IPS DF 19.7 (cell line): Measurements from ENCODE around the gene FBXO17.
A peak's percentile ranks its signal among the peaks of the same experiment; 100 is the strongest.
"Not testable (repeated sequence)": the region's sequence is repeated elsewhere in the genome, so short reads cannot be mapped to it uniquely, and the experiment has no call there.

Experiments
- DNase-seq: peaks from one replicate; pipeline ENCODE4 v3.0.0-alpha.2; 2013; ENCODE audit warnings: low read depth, low spot score

Gene FBXO17

DNA sequence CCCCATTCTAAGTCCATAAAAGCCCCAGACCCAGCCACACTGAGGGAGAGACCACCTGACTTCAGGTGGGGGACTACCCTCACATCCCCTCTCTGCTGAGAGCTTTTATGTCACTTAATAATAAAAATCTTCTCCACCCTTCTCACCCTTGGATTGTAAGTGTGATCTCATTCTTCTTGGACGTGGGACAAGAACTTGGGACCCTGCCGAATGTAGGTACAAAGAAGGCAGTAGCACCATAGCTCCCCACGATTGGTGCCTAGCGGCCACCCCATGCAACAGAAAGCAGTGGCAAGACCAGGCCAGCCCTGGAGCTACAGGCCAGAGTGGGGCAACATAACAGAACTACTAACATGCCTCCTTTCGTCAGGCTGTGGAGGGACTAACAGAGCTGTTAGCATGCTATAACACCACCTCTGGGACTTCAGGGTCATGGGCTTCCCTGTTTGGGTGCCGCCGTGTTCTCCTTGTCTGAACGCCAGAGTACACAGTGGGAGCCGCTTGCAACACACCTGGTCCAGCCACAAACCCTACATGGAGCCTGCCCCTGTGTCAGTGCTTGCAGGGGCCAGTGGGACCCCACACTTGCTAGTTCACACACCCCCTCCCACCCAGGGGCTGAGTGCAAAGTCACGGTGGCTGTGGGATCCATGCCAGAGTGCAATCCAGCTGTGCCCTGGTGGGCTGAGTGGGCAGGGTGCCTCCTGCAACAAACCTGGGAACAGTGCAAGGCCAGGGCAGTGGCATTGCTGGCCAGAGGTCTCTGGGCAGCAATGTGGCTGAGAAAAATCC lies 5.2 kb upstream of the FBXO17 start:
- DNase-seq, result no peak

DNA sequence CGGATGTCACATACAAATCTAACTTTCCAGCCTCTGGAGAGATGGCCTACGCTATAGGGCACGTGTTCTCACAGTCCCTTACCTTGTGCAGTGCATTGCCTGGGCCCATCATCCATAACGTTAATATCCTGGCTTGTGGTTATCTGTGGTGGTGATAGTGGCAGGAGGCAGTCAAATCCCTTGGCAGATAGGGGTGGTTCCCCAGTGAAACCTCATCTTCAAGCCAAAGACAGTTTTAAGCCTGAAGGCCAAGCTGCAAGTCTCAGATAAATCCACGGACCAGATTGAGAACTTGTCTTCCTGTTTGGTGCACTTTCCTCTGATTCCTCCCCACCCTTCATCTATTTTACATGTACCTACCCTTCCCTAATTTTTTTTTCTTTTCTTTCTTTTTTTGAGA lies 4.3 kb upstream of the FBXO17 start:
- no peak for DNase-seq

DNA sequence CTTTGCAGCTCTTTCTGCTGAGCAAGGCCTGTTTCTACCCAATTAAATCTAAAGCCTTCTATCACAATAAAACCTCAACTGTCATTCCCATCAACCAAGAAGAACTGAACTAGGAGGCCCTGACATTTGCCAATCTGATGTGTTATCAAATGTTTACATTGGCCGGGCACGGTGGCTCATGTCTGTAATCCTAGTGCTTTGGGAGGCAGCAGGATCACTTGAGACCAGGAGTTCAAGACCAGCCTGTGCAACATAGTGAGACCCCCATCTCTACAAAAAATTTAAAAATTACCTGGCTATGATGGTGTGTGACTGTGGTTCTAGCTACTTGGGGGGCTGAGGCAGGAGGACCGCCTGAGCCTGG lies 2.8 kb upstream of the FBXO17 start:
- no peak for DNase-seq

GRCh38 chr19:38977445-38978325 lies 2.1 kb upstream of the FBXO17 start:
- no peak for DNase-seq

GRCh38 chr19:38975861-38976271 lies 324 bp upstream of the FBXO17 start:
- no peak for DNase-seq

DNA sequence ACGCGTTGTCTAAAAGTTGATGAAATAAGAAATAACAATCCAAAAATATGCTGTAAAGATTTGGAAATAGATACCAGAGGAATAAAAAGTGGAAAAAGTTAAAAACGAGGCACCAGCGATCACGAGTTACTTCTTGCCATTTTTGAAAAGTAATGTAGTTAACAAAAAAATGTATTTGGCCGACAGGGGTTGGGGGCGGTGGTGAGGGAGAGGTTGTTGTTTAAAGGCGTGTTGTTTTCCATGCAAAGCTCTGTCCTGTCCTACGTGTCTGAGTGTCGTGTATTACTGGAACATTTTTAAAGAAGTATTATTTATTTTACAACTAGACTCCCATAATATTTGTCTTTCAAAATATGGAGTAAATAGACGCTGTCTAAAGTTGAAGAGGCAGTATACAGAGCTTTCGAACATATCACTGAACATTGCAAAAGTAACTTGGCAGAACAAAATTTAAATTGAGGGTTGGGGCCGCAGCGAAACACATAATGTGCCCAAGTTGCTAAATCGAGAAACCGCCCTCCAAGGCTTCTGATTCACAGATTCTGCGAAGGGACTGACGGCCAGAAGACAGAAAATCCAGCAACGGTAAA lies 823 bp downstream of the FBXO17 start:
- no peak for DNase-seq

DNA sequence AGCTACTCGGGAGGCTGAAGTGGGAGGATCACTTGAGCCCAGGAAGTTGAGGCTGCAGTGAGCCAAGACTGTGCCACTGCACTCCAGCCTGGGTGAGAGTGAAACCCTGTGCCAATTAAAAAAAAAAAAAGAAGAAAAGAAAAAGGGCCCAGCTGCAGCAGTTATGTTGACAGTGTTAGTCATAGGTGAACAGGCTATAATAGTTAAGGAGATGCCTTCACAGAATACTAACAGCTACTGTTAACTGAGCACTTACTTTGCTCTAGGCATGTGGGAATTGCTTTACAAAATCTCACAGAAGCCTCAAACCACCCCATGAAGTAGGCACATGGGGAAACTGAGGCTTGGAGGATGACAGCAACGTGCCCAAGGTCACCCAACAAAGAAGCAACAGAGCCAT lies 3.9 kb downstream of the FBXO17 start:
- DNase-seq, result no peak

DNA sequence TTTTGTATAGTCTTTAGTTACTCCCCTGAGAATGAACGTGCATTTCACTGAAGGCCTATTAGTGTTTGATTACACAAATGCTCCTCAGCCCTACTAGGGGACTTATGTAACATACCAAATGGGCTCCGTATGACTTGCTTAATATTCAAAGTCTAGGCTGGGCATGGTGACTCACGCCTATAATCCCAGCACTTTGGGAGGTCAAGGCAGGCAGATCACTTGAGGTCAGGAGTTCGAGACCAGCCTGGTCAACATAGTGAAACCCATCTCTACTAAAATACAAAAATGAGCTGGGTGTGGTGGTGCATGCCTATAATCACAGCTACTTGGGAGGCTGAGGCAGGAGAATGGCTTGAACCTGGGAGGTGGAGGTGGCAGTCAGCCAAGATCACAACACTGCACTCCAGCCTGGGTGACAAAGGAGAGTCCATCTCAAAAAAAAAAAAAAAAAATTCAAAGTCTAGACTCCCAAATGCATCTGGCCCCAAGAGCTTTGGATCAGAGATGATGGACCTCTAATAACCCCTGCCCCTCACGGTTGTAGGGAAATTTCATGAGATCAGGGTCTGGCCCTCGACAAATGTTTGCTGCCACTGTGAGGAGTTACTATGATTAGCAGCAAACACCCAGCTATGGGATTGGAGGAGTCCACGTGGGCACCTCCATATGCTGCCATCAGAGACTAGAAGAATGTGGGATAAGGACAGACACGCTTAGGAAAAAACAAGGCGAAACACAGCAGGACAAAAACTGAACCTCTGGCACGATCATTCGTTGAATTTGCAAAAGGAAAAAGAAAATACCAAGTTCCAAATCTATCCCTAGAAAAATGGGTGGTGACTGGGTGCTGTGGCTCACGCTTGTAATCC lies 4.6 kb downstream of the FBXO17 start:
- DNase-seq, result no peak

GRCh38 chr19:38966149-38966548 lies 9.4 kb downstream of the FBXO17 start:
- DNase-seq, result not testable (repeated sequence)

- DNase-seq, result no peak
Observed at GRCh38 chr19:38964738-38965137, 10.8 kb downstream of the FBXO17 start.

DNA sequence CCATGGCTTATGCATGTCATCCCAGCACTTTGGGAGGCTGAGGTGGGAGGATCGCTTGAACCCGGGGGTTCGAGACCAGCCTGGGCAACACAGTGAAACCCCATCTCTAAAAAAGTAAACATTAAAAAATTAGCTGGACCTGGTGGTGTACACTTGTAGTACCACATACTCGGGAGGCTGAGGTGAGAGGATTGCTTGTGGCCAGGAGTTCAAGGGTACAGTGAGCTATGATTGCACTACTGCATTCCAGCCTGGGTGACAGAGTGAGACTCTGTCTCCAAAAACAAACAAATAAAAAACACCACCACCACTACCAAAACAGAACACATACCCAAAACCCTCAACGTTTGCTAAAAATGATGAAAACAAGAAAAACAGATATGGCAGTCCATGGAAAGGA lies 15.9 kb downstream of the FBXO17 start:
- DNase-seq, result no peak

DNA sequence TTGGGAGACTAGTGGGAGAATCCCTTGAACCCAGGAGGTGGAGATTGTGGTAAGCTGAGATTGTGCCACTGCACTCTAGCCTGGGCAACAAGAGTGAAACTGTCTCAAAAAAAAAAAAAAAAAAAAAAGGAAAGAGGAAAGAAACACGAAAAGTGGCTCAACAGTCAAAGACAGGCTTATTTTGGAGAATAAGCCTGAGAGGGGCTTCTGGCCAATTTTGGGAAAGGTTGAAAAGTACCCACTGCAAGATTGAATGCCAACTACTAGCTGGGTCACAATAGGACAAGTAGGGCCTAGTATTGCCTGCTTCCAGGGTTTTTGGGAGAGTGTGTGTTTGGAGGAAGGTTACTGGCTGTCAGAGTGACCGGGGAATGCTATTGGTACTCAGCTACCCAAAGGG lies 17.2 kb downstream of the FBXO17 start:
- DNase-seq, result no peak

GRCh38 chr19:38956264-38956663 lies 19.3 kb downstream of the FBXO17 start:
- no peak for DNase-seq

- DNase-seq, result no peak
Observed at GRCh38 chr19:38953677-38954076, 21.9 kb downstream of the FBXO17 start.

GRCh38 chr19:38952395-38953165 lies 23.0 kb downstream of the FBXO17 start:
- DNase-seq, result no peak

- no peak for DNase-seq
Observed at GRCh38 chr19:38951187-38951586, 24.4 kb downstream of the FBXO17 start.

DNA sequence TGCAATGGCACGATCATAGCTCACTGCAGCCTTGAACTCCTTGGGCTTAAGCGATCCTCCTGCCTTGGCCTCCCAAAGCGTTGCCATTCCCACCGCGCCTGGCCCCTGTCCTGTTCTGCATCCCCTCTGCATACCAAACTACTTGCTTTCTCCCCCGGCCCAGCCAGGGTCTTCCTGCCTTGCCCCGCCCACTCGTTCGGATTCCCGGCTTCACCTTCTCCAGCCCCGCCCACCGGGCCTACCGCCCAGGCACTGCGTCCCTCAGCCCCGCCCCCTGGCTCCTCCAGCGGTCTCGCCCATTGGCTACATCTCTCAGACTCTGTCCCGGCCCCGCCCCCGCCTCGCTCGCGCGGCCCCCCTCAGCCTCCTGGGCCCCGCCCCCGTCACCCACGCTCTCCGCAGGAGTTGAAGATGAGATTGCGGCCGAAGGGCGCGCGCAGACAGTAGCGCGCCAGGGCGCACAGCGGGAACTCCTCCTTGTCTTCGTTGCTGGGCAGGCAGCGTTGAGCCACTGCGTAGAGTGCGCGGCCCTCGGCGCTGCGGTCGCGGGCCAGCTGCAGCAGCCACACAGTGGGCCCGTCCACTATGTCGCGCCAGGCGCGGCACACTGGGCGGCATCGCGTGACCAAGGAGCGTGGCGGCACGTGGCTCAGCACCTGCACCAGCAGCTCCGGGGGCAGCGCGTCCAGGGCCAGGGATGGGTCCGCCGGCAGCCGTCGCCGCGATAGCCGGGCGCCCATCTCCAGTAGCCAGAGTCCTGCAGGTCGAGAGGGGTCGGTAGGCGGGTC lies 25.8 kb downstream of the FBXO17 start:
- peak; percentile 81 for DNase-seq

DNA sequence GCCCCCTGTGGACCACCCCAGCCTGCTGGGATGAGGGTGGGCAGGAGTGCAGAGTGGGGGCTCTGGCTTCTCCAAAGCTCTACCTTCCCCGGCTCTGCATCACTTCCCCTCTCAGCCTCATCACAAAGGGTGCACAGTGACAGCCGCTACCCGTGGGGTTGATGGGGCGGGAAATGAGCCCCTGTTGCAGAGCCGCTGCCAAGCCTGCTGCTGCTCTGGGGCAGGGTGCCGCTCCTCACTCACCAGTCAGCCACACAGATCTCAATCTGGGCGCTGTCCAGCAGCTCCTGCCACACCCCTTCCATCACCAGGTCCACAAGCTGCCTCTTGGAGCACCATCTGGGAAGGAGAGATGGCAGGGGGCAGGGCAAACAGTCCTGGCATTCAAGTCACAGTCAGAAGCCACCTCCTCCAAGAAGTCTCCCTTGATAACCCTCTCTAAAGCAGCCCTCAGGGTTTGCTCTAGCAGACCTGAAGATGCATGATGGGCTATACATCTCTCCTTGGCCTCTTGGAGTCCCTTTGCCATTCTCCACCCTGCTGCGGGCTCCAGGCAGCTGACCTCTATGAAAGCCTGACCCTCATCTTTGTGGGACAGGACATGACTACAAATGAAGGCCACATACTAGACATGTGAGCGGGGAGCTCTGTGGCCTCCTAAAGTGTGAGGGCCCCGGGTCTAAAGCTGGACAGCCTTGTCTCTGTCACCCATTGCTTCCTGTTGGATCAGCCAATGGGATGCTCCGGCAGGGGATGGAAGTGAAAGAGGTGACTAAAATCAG lies 29.1 kb downstream of the FBXO17 start:
- no peak for DNase-seq

GRCh38 chr19:38945562-38946228 lies 29.8 kb downstream of the FBXO17 start:
- no peak for DNase-seq
